ENCODE measurements around the gene METRN.
"Not testable (repeated sequence)": the region's sequence is repeated elsewhere in the genome, so short reads cannot be mapped to it uniquely, and the experiment has no call there.

The METRN gene

GRCh38 chr16:678209-678857 lies 36.6 kb upstream of the METRN start:
- DNase-seq, result no peak

- DNase-seq, result peak; percentile 85
These were observed 35.8 kb upstream of the METRN start for GRCh38 chr16:678858-679813.

- DNase-seq, result peak; percentile 94
These were observed 34.9 kb upstream of the METRN start, which contains the start of gene STUB1 for GRCh38 chr16:679814-680624. STUB1 (plus strand) TSS chr16:680410; CDS start chr16:680526, 116 bp downstream.

GRCh38 chr16:680625-680945 lies 34.3 kb upstream of the METRN start:
- DNase-seq, result no peak

- no peak for DNase-seq
These were observed 33.8 kb upstream of the METRN start for GRCh38 chr16:680967-681745.

GRCh38 chr16:681746-682427 lies 33.0 kb upstream of the METRN start:
- DNase-seq, result no peak

GRCh38 chr16:682493-683395 lies 32.2 kb upstream of the METRN start:
- no peak for DNase-seq

- DNase-seq, result no peak
These were observed 31.4 kb upstream of the METRN start for GRCh38 chr16:683396-684070.

- peak; percentile 98 for DNase-seq
These were observed 30.7 kb upstream of the METRN start, which contains the start of gene JMJD8 for GRCh38 chr16:684071-684794. JMJD8 (minus strand) TSS chr16:684334; CDS start chr16:684319, 15 bp downstream.

GRCh38 chr16:684961-685696 lies 29.8 kb upstream of the METRN start:
- no peak for DNase-seq

GRCh38 chr16:685967-686366 lies 29.0 kb upstream of the METRN start:
- no peak for DNase-seq

GRCh38 chr16:686459-687260 lies 28.3 kb upstream of the METRN start:
- DNase-seq, result no peak

GRCh38 chr16:687499-687898 lies 27.4 kb upstream of the METRN start:
- no peak for DNase-seq

- DNase-seq, result no peak
These were observed 25.6 kb upstream of the METRN start for GRCh38 chr16:689175-689897.

GRCh38 chr16:691242-691641 lies 23.7 kb upstream of the METRN start:
- not testable (repeated sequence) for DNase-seq

- DNase-seq, result no peak
These were observed 22.4 kb upstream of the METRN start for GRCh38 chr16:692356-693108.

All from right hindlimb (tissue), 1 donor.